GM12892 (cell line): ENCODE measurements around the gene HMGXB3.

Experiments
- POLR2A ChIP-seq: IDR thresholded peaks from 2 replicates; pipeline ENCODE4 v1.6.1; 2011; ENCODE audit warnings: low read depth, low read length, control low read depth
- POLR2AphosphoS5 ChIP-seq: IDR thresholded peaks from 2 replicates; pipeline ENCODE4 v1.6.1; 2011; ENCODE audit warnings: low read depth, low read length, control low read depth

DNA sequence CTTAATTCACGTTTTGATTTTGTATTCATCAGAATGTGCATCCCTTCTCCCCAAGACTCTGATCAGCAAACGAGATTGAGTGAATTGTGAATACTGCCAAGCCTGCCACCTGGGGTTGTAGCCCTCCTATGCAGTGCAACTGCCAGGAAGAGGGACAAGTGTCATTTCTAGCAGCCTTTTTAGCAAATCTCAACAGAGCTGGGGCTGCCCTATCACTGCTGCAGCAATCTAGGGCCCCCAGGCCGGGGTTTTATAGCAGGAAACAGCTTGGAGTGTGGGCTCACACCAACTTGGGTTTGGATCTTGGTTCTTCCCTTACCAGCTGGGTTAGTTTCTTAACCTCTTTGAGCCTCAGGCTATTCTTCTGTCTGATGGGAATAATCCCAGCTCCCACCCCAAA, 81.8 kb downstream of the HMGXB3 start:
- TF ChIP-seq POLR2AphosphoS5 (no peak), POLR2A (no peak)
